Measurements from ENCODE around the gene CFAP141.
"Not testable (repeated sequence)": the region's sequence is repeated elsewhere in the genome, so short reads cannot be mapped to it uniquely, and the experiment has no call there.

CFAP141 gene

GRCh38 chr1:154206196-154206595 is at the start of gene CFAP141:
CFAP141 (minus strand) TSS chr1:154206333; CDS start chr1:154206307, 26 bp downstream.
- Mint-ChIP-seq H3K27ac (no peak within 1 kb of the TSS), H3K9me3 (no peaks in the 10 kb centered on the region), H3K27me3 (no peaks in the 10 kb centered on the region), H3K4me1 (no peaks in the 10 kb centered on the region), H3K4me3 (no peak within 1 kb of the TSS), H3K36me3 (peaks cover 45% of the 10 kb centered on the region)
- no peak for ATAC-seq

DNA sequence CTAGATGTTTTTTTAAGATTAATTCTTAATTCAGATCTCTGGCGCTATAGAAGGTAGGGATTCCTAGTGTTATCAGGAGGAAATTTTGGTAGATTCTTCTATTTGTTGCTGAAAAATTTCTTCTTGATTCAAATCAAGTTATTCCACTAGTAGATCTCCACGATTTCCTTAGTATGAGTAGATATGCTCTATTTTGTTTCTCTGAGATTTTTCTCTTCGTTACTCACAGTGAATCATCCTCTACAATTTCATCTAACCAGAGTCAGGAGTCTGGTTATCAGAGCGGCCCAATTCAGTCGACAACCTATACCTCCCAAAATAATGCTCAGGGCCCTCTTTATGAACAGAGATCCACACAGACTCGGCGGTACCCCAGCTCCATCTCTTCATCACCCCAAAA is 47.5 kb upstream of the CFAP141 start:
- no peaks in the 10 kb centered on the region for H3K9me3 Mint-ChIP-seq
- H3K27ac Mint-ChIP-seq, result no peak overlapping the region
- H3K27me3 Mint-ChIP-seq, result no peaks in the 10 kb centered on the region
- H3K36me3 Mint-ChIP-seq, result peaks cover 70% of the 10 kb centered on the region
- H3K4me1 Mint-ChIP-seq, result no peaks in the 10 kb centered on the region
- no peak for ATAC-seq
- no peak overlapping the region for H3K4me3 Mint-ChIP-seq

GRCh38 chr1:154241703-154242351 is 35.7 kb upstream of the CFAP141 start:
- H3K4me3 Mint-ChIP-seq, result no peak overlapping the region
- no peak overlapping the region for H3K27ac Mint-ChIP-seq
- H3K36me3 Mint-ChIP-seq, result peaks cover 64% of the 10 kb centered on the region
- H3K4me1 Mint-ChIP-seq, result peaks cover 7% of the 10 kb centered on the region
- H3K9me3 Mint-ChIP-seq, result no peaks in the 10 kb centered on the region
- no peak for ATAC-seq
- no peaks in the 10 kb centered on the region for H3K27me3 Mint-ChIP-seq

DNA sequence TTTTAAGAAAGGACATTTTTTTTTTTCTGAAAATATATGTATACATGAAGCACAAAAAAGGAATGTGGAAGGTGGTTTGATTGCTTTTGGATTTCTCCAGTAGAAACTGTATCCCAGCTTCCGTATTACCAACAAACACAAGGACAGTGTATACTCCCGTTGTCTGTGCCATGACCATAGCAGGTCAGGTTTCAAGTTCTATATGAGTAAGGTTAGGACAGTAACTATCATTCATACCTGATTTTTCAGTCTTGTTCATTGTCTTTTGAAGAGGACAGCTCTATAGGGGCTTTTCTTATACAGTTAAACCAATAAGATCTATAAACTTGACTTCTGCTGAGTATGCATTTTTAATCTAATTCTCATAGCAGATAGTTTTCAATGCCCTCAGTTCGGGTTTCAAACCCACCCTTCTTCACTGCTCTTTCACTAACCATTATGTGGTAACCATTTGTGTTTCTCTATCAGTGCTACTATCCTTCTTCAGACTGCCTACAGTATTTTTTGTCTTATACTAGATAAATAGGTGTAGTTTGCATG is 34.2 kb upstream of the CFAP141 start:
- Mint-ChIP-seq H3K36me3 (peaks cover 76% of the 10 kb centered on the region), H3K4me3 (no peak overlapping the region), H3K9me3 (no peaks in the 10 kb centered on the region), H3K27ac (no peak overlapping the region), H3K27me3 (no peaks in the 10 kb centered on the region), H3K4me1 (peaks cover 7% of the 10 kb centered on the region)
- ATAC-seq, result no peak

- Mint-ChIP-seq H3K36me3 (peaks cover 85% of the 10 kb centered on the region), H3K27me3 (no peaks in the 10 kb centered on the region), H3K4me1 (peaks cover 7% of the 10 kb centered on the region), H3K27ac (no peak overlapping the region), H3K9me3 (no peaks in the 10 kb centered on the region), H3K4me3 (no peak overlapping the region)
- ATAC-seq, result no peak
Observed at GRCh38 chr1:154239491-154239890, 33.4 kb upstream of the CFAP141 start.

GRCh38 chr1:154237880-154238506 is 31.9 kb upstream of the CFAP141 start:
- no peak for ATAC-seq
- no peaks in the 10 kb centered on the region for H3K9me3 Mint-ChIP-seq
- H3K27me3 Mint-ChIP-seq, result no peaks in the 10 kb centered on the region
- no peak overlapping the region for H3K4me3 Mint-ChIP-seq
- no peak overlapping the region for H3K27ac Mint-ChIP-seq
- peaks cover 7% of the 10 kb centered on the region for H3K4me1 Mint-ChIP-seq
- peaks cover 82% of the 10 kb centered on the region for H3K36me3 Mint-ChIP-seq

DNA sequence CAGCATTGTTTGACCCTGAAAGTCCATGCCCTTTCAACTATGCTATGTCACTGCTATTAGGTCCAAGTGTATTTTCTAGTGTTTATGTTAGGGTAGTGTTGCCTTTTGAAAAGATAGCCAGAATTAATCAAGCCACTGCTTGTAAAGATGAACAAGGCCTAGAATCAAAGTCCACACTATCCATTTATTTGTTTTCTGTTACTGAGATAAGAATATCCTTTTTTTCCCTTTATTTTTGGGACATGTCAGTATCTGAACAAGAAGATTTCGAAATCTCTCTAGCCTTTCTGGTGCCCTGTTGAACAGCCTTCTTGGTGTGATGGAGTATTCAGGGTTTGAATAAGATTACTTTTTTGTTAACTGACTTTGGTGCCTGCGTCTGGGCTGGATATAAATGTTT is 31.3 kb upstream of the CFAP141 start:
- H3K27ac Mint-ChIP-seq, result no peak overlapping the region
- H3K4me1 Mint-ChIP-seq, result peaks cover 7% of the 10 kb centered on the region
- H3K27me3 Mint-ChIP-seq, result no peaks in the 10 kb centered on the region
- H3K4me3 Mint-ChIP-seq, result no peak overlapping the region
- H3K36me3 Mint-ChIP-seq, result peaks cover 76% of the 10 kb centered on the region
- no peak for ATAC-seq
- H3K9me3 Mint-ChIP-seq, result no peaks in the 10 kb centered on the region

GRCh38 chr1:154236855-154237254 is 30.7 kb upstream of the CFAP141 start:
- peaks cover 70% of the 10 kb centered on the region for H3K36me3 Mint-ChIP-seq
- no peak overlapping the region for H3K4me3 Mint-ChIP-seq
- no peak for ATAC-seq
- H3K9me3 Mint-ChIP-seq, result no peaks in the 10 kb centered on the region
- no peak overlapping the region for H3K27ac Mint-ChIP-seq
- H3K4me1 Mint-ChIP-seq, result peaks cover 7% of the 10 kb centered on the region
- H3K27me3 Mint-ChIP-seq, result no peaks in the 10 kb centered on the region

- H3K27ac Mint-ChIP-seq, H3K4me1 Mint-ChIP-seq, H3K27me3 Mint-ChIP-seq, H3K4me3 Mint-ChIP-seq, H3K9me3 Mint-ChIP-seq, ATAC-seq: not testable (repeated sequence)
- peaks cover 66% of the 10 kb centered on the region for H3K36me3 Mint-ChIP-seq
Observed at GRCh38 chr1:154233127-154233526, 27.0 kb upstream of the CFAP141 start.

- not testable (repeated sequence) for H3K4me1 Mint-ChIP-seq, H3K4me3 Mint-ChIP-seq, H3K27ac Mint-ChIP-seq, H3K9me3 Mint-ChIP-seq, ATAC-seq, H3K27me3 Mint-ChIP-seq
- H3K36me3 Mint-ChIP-seq, result peaks cover 66% of the 10 kb centered on the region
Observed at GRCh38 chr1:154231112-154231511, 25.0 kb upstream of the CFAP141 start.

- peaks cover 48% of the 10 kb centered on the region for H3K4me1 Mint-ChIP-seq
- no peaks in the 10 kb centered on the region for H3K27me3 Mint-ChIP-seq
- H3K4me3 Mint-ChIP-seq, result no peak overlapping the region
- no peak for ATAC-seq
- peaks cover 40% of the 10 kb centered on the region for H3K36me3 Mint-ChIP-seq
- H3K9me3 Mint-ChIP-seq, result no peaks in the 10 kb centered on the region
- peak overlapping the region; percentile 64 for H3K27ac Mint-ChIP-seq
Observed at GRCh38 chr1:154225370-154225769, 19.2 kb upstream of the CFAP141 start.

GRCh38 chr1:154223621-154224020 is 17.5 kb upstream of the CFAP141 start:
- no peak overlapping the region for H3K4me3 Mint-ChIP-seq
- no peaks in the 10 kb centered on the region for H3K9me3 Mint-ChIP-seq
- H3K4me1 Mint-ChIP-seq, result peaks cover 58% of the 10 kb centered on the region
- peaks cover 41% of the 10 kb centered on the region for H3K36me3 Mint-ChIP-seq
- no peaks in the 10 kb centered on the region for H3K27me3 Mint-ChIP-seq
- peak overlapping the region; percentile 64 for H3K27ac Mint-ChIP-seq
- no peak for ATAC-seq

DNA sequence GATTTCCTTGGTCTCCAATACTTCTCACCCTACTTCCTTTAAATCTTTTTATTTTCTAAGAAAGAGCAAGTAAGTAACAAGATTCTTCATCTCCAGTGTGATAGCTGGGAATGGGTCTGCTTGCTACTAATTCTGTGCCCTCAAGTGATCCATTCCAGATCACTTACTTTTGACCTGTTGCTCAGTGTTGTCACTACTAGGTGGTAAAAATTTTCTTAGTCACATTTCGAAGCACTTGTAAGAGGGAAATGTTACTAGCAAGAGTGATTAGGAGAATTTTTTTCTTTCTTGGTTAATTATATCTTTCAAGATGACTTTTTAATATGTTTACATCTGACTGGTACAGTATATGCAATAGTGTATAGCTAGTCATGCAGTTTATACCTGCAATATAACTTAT is 16.8 kb upstream of the CFAP141 start:
- H3K36me3 Mint-ChIP-seq, result peaks cover 41% of the 10 kb centered on the region
- H3K27me3 Mint-ChIP-seq, result no peaks in the 10 kb centered on the region
- ATAC-seq, result no peak
- H3K4me3 Mint-ChIP-seq, result peak overlapping the region; percentile 64
- H3K4me1 Mint-ChIP-seq, result peaks cover 65% of the 10 kb centered on the region
- no peaks in the 10 kb centered on the region for H3K9me3 Mint-ChIP-seq
- H3K27ac Mint-ChIP-seq, result peak overlapping the region; percentile 70

GRCh38 chr1:154222518-154222917 is 16.4 kb upstream of the CFAP141 start:
- H3K4me1 Mint-ChIP-seq, result peaks cover 69% of the 10 kb centered on the region
- peak overlapping the region; percentile 91 for H3K4me3 Mint-ChIP-seq
- peaks cover 41% of the 10 kb centered on the region for H3K36me3 Mint-ChIP-seq
- no peak for ATAC-seq
- peak overlapping the region; percentile 97 for H3K27ac Mint-ChIP-seq
- no peaks in the 10 kb centered on the region for H3K27me3 Mint-ChIP-seq
- H3K9me3 Mint-ChIP-seq, result no peaks in the 10 kb centered on the region

- Mint-ChIP-seq H3K9me3 (no peaks in the 10 kb centered on the region), H3K27me3 (no peaks in the 10 kb centered on the region), H3K27ac (peak overlapping the region; percentile 97), H3K4me1 (peaks cover 73% of the 10 kb centered on the region), H3K4me3 (peak overlapping the region; percentile 91), H3K36me3 (peaks cover 36% of the 10 kb centered on the region)
- peak; percentile 62 for ATAC-seq
Observed at GRCh38 chr1:154221278-154222001, 15.3 kb upstream of the CFAP141 start.

GRCh38 chr1:154220970-154221277 is 14.8 kb upstream of the CFAP141 start:
- Mint-ChIP-seq H3K27ac (peak overlapping the region; percentile 97), H3K27me3 (no peaks in the 10 kb centered on the region), H3K4me1 (peaks cover 68% of the 10 kb centered on the region), H3K9me3 (no peaks in the 10 kb centered on the region), H3K36me3 (peaks cover 35% of the 10 kb centered on the region), H3K4me3 (peak overlapping the region; percentile 91)
- ATAC-seq, result peak; percentile 66

Measured in stimulated activated memory B cell treated with anti-CD40 and anti-IgM and Interleukin-4, amounts not matched to agents 10 μg/mL and 1 μg/mL and 100 μg/mL, for 72 hours (primary cell).